NCI-H748 treated with DMSO at 0.1 percent for 48 hours (cell line): Measurements from ENCODE around the gene IFIT5.
A peak's percentile ranks its signal among the peaks of the same experiment; 100 is the strongest.
"Not testable (repeated sequence)": the region's sequence is repeated elsewhere in the genome, so short reads cannot be mapped to it uniquely, and the experiment has no call there.

ENCODE experiments used
- DNase-seq: peaks from one replicate; lab custom pipeline; 2025; lab: John Stamatoyannopoulos, UW

The IFIT5 gene

GRCh38 chr10:89431977-89432376, 17.6 kb downstream of the IFIT5 start:
- no peak for DNase-seq

GRCh38 chr10:89438525-89438924, 24.2 kb downstream of the IFIT5 start:
- no peak for DNase-seq

GRCh38 chr10:89440226-89441009, 26.1 kb downstream of the IFIT5 start:
- no peak for DNase-seq

GRCh38 chr10:89442289-89442688, 27.9 kb downstream of the IFIT5 start:
- DNase-seq: no peak

GRCh38 chr10:89444819-89445218, 30.5 kb downstream of the IFIT5 start:
- DNase-seq: not testable (repeated sequence)

- no peak for DNase-seq
Observed at GRCh38 chr10:89450901-89451300, 36.5 kb downstream of the IFIT5 start.

- DNase-seq: no peak
Observed at GRCh38 chr10:89452193-89452592, 37.8 kb downstream of the IFIT5 start.

GRCh38 chr10:89454561-89455347, 40.4 kb downstream of the IFIT5 start:
- DNase-seq: no peak

GRCh38 chr10:89458291-89458690, 43.9 kb downstream of the IFIT5 start:
- no peak for DNase-seq

GRCh38 chr10:89458784-89459183, 44.4 kb downstream of the IFIT5 start:
- DNase-seq: no peak

- no peak for DNase-seq
Observed at GRCh38 chr10:89463846-89464537, 49.6 kb downstream of the IFIT5 start.

GRCh38 chr10:89465196-89465595, 50.8 kb downstream of the IFIT5 start:
- DNase-seq: no peak

GRCh38 chr10:89466599-89467035, 52.2 kb downstream of the IFIT5 start:
- DNase-seq: peak; percentile 41

- no peak for DNase-seq
Observed at GRCh38 chr10:89468191-89468965, 54.0 kb downstream of the IFIT5 start.

- DNase-seq: no peak
Observed at GRCh38 chr10:89469517-89469916, 55.1 kb downstream of the IFIT5 start.
